Adrenal gland (tissue), 5 donors: ENCODE results near the gene LACTBL1.

ENCODE experiments used
- POLR2A ChIP-seq, 2 donors: fragments of 450-650 bp; IDR thresholded peaks; one replicate each; pipeline ENCODE4 v1.6.1; 2017; ENCODE audit warnings: antibody characterized with exemption in 2 of 2, mild to moderate bottlenecking in 2 of 2, moderate library complexity in 1 of 2
- TF ChIP-seq, protein P1 (sequence below), 6 experiments: fragments of 450-650 bp in 4 of 6; fragments of 200-600 bp in 2 of 6; sonication (generic) in 1 of 6; IDR thresholded peaks; 1 replicate in 5 of 6; 2 replicates in 1 of 6; pipeline versions ENCODE4 v1.5.1 to v1.8.0; 2016 to 2021; ENCODE audit warnings: antibody characterized with exemption in 6 of 6, mild to moderate bottlenecking in 2 of 6, moderate library complexity in 1 of 6
- donor health status: DM: no; HTN: no; CAD: no.

DNA sequence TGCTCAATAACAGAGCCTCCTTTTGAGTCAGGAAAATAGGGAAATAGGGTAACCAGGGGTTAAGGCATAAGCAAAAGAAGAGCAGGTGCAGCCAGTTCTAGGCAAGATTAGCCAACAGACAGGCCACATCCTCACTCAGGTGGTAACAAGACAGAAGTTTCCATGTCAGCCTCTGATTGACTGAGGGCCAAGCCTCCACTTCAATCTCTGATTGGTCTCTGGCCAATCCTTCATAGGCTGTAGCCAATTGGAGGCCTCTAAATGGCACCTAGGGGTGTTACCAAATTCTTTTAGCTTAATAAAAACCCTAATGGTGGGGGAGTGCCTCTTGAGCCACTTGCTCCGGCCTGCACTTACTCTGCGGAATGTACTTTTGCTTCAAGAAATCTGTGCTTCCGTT lies 37.2 kb downstream of the LACTBL1 start:
- TF ChIP-seq, protein P1, sequence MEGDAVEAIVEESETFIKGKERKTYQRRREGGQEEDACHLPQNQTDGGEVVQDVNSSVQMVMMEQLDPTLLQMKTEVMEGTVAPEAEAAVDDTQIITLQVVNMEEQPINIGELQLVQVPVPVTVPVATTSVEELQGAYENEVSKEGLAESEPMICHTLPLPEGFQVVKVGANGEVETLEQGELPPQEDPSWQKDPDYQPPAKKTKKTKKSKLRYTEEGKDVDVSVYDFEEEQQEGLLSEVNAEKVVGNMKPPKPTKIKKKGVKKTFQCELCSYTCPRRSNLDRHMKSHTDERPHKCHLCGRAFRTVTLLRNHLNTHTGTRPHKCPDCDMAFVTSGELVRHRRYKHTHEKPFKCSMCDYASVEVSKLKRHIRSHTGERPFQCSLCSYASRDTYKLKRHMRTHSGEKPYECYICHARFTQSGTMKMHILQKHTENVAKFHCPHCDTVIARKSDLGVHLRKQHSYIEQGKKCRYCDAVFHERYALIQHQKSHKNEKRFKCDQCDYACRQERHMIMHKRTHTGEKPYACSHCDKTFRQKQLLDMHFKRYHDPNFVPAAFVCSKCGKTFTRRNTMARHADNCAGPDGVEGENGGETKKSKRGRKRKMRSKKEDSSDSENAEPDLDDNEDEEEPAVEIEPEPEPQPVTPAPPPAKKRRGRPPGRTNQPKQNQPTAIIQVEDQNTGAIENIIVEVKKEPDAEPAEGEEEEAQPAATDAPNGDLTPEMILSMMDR (IDR thresholded peaks at IDR 0.05) = no peak
- TF ChIP-seq POLR2A (IDR thresholded peaks at IDR 0.05) = no peak
